ENCODE results near the gene KDM3A. TPM values are rescaled to one million over a fixed set of nuclear protein-coding genes. Genes with fewer than 3 reads are reported as not detected.

Gene KDM3A
- polyA plus RNA-seq, 1 of the 3 experiments (the other 2 are of a cell fraction): 13.7 TPM

DNA sequence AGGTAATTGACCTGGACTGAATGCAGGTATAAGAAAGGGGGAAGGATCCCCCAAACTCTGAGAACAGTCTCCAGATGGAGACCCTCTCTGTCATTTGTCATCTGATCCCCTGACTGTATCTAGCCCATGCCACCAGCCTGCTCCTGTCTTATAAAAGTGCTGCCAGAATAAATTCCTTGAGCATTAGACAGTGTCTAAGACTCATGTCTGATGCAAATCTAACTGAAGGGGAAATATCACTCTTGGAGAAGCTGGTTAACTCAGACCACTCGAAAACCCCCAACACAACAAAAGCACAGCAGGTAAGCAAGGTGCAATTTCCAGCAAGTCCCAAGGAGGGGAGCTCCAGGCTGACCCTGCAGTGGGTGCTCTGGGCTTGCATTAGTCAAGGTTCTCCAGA, 40.9 kb upstream of the KDM3A start:
- H3F3A ChIP-seq (replicated peaks; ENCODE audit: insufficient read depth): no peaks in the 10 kb centered on the region
- 7% methylated on average over 1 of the region's 1 CpG for WGBS (ENCODE audit: low lambda C conversion rate)
- no peak overlapping the region for H3K4me2 ChIP-seq
- CTCF ChIA-PET: interaction anchor here (1.1 to 1.6 kb wide), 2 partner anchors 27 to 179 kb away, joined by 3 read pairs; no protein-coding TSS in a partner anchor
- H3K9me2 ChIP-seq: no peaks in the 10 kb centered on the region
- H3K27me3 ChIP-seq (ENCODE audit: insufficient read depth): no peaks in the 10 kb centered on the region
- H3K9me3 ChIP-seq: no peaks in the 10 kb centered on the region
- no peak overlapping the region for H3K4me3 ChIP-seq (ENCODE audit: low read depth in 2 of 2, low read length in 1 of 2)
- no peak overlapping the region for H2AFZ ChIP-seq (ENCODE audit: low read depth)
- TF ChIP-seq USF1 (IDR thresholded peaks at IDR 0.05; ENCODE audit: borderline replicate concordance, low read depth) (no peak), MEF2A (IDR thresholded peaks at IDR 0.05; ENCODE audit: borderline replicate concordance, low read depth) (no peak), GABPA (IDR thresholded peaks at IDR 0.05; ENCODE audit: low read depth) (no peak), EP300 (IDR thresholded peaks at IDR 0.05; ENCODE audit: borderline replicate concordance in 1 of 2, low read depth in 1 of 2, low read length in 1 of 2) (no peak), NRF1 (IDR thresholded peaks at IDR 0.05; ENCODE audit: low read depth, low read length) (no peak), PBX3 (IDR thresholded peaks at IDR 0.05) (no peak), ELF1 (IDR thresholded peaks at IDR 0.05) (no peak), TEAD4 (IDR thresholded peaks at IDR 0.05; ENCODE audit: borderline replicate concordance, insufficient read depth) (no peak), FOSL2 (IDR thresholded peaks at IDR 0.05; ENCODE audit: borderline replicate concordance, low read depth) (no peak), GATA2 (CRISPR knock-in tag; IDR thresholded peaks at IDR 0.05) (no peak), SIN3A (IDR thresholded peaks at IDR 0.05; ENCODE audit: borderline replicate concordance, low read depth, low read length) (no peak), FOXM1 (IDR thresholded peaks at IDR 0.05; ENCODE audit: low read depth) (no peak), TAF1 (IDR thresholded peaks at IDR 0.05; ENCODE audit: borderline replicate concordance, low read depth, low read length) (no peak), FOXJ3 (CRISPR knock-in tag; IDR thresholded peaks at IDR 0.05) (no peak), JUND (IDR thresholded peaks at IDR 0.05) (no peak), SMC3 (IDR thresholded peaks at IDR 0.05; ENCODE audit: low read depth, low read length) (no peak), CHD2 (IDR thresholded peaks at IDR 0.05; ENCODE audit: low read length, partially characterized antibody) (no peak)
- TF ChIP-seq, protein P1, sequence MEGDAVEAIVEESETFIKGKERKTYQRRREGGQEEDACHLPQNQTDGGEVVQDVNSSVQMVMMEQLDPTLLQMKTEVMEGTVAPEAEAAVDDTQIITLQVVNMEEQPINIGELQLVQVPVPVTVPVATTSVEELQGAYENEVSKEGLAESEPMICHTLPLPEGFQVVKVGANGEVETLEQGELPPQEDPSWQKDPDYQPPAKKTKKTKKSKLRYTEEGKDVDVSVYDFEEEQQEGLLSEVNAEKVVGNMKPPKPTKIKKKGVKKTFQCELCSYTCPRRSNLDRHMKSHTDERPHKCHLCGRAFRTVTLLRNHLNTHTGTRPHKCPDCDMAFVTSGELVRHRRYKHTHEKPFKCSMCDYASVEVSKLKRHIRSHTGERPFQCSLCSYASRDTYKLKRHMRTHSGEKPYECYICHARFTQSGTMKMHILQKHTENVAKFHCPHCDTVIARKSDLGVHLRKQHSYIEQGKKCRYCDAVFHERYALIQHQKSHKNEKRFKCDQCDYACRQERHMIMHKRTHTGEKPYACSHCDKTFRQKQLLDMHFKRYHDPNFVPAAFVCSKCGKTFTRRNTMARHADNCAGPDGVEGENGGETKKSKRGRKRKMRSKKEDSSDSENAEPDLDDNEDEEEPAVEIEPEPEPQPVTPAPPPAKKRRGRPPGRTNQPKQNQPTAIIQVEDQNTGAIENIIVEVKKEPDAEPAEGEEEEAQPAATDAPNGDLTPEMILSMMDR (IDR thresholded peaks at IDR 0.05): no peak
- TF ChIP-seq, protein P2, sequence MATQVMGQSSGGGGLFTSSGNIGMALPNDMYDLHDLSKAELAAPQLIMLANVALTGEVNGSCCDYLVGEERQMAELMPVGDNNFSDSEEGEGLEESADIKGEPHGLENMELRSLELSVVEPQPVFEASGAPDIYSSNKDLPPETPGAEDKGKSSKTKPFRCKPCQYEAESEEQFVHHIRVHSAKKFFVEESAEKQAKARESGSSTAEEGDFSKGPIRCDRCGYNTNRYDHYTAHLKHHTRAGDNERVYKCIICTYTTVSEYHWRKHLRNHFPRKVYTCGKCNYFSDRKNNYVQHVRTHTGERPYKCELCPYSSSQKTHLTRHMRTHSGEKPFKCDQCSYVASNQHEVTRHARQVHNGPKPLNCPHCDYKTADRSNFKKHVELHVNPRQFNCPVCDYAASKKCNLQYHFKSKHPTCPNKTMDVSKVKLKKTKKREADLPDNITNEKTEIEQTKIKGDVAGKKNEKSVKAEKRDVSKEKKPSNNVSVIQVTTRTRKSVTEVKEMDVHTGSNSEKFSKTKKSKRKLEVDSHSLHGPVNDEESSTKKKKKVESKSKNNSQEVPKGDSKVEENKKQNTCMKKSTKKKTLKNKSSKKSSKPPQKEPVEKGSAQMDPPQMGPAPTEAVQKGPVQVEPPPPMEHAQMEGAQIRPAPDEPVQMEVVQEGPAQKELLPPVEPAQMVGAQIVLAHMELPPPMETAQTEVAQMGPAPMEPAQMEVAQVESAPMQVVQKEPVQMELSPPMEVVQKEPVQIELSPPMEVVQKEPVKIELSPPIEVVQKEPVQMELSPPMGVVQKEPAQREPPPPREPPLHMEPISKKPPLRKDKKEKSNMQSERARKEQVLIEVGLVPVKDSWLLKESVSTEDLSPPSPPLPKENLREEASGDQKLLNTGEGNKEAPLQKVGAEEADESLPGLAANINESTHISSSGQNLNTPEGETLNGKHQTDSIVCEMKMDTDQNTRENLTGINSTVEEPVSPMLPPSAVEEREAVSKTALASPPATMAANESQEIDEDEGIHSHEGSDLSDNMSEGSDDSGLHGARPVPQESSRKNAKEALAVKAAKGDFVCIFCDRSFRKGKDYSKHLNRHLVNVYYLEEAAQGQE (IDR thresholded peaks at IDR 0.05; ENCODE audit: low read depth, low read length): no peak
- TF ChIP-seq, protein P3, sequence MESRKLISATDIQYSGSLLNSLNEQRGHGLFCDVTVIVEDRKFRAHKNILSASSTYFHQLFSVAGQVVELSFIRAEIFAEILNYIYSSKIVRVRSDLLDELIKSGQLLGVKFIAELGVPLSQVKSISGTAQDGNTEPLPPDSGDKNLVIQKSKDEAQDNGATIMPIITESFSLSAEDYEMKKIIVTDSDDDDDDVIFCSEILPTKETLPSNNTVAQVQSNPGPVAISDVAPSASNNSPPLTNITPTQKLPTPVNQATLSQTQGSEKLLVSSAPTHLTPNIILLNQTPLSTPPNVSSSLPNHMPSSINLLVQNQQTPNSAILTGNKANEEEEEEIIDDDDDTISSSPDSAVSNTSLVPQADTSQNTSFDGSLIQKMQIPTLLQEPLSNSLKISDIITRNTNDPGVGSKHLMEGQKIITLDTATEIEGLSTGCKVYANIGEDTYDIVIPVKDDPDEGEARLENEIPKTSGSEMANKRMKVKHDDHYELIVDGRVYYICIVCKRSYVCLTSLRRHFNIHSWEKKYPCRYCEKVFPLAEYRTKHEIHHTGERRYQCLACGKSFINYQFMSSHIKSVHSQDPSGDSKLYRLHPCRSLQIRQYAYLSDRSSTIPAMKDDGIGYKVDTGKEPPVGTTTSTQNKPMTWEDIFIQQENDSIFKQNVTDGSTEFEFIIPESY (IDR thresholded peaks at IDR 0.05; ENCODE audit: borderline replicate concordance, low read depth): no peak
- no peak overlapping the region for H3K9ac ChIP-seq
- POLR2A ChIA-PET: interaction anchor here (0.6 kb wide), 1 partner anchor 242 kb away, joined by 4 read pairs; no protein-coding TSS in a partner anchor
- no peak overlapping the region for H3K27ac ChIP-seq (ENCODE audit: low read depth in 2 of 2, low read length in 1 of 2)
- DNase-seq: no peak
- H4K20me1 ChIP-seq (ENCODE audit: insufficient read depth): no peaks in the 10 kb centered on the region
- H3K4me1 ChIP-seq (ENCODE audit: control insufficient read depth in 1 of 2, insufficient read depth in 2 of 2, low read depth in 1 of 2, low read length in 1 of 2): peaks cover 0 to 4% of the 10 kb centered on the region in 2 experiments; a peak in 1 of 4 replicates
- no peaks in the 10 kb centered on the region for H3K36me3 ChIP-seq (replicated peaks in 1 of 2; ENCODE audit: control insufficient read depth in 1 of 2, insufficient read depth in 2 of 2, low read length in 1 of 2)
- H3K79me2 ChIP-seq (ENCODE audit: insufficient read depth): no peaks in the 10 kb centered on the region
